ENCODE data around the gene SLC11A2.
A peak's percentile ranks its signal among the peaks of the same experiment; 100 is the strongest.

DNA sequence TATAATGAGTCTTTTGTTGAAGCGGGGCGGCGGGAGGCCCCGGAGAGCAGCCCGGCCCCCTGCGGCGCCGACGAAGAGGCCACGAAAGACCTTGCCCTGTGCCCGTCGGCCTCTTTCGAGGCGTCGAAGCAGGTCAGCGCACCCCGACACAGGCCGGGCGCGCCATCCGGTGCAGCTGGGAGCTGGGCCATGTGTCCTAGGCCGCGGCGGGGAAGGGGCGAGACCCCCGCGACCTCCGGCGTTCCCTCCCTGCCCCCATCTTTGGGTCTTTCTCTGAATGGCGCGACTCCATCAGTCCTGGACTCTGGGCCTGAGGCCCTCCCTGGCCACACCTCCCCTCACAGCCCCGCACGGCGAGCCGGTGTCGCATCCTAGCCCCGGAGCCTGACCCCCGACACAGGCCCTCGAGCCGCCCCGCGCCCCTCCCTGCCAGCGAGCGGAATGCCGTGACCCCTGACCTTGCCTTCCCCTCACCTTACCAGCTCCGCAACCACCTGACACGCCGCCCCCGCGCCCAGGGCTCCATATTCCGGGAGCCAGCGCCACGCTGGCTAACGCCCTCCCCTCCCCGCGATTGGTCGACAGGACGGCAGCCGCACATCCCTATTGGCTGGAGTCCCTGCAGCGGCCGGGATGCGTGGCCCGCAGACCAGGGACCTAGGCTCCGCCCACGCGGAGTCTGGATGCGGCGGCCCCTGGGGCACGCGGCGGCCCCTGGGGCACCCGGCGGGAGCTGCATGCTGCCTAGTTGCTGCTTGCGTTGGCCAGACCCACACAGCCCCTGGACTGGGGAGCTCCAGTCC lies at the start of gene SLC11A2:
- TF ChIP-seq POLR2A (IDR thresholded peaks at IDR 0.05), result peak; percentile 29 to 58
- TF ChIP-seq, protein P1, sequence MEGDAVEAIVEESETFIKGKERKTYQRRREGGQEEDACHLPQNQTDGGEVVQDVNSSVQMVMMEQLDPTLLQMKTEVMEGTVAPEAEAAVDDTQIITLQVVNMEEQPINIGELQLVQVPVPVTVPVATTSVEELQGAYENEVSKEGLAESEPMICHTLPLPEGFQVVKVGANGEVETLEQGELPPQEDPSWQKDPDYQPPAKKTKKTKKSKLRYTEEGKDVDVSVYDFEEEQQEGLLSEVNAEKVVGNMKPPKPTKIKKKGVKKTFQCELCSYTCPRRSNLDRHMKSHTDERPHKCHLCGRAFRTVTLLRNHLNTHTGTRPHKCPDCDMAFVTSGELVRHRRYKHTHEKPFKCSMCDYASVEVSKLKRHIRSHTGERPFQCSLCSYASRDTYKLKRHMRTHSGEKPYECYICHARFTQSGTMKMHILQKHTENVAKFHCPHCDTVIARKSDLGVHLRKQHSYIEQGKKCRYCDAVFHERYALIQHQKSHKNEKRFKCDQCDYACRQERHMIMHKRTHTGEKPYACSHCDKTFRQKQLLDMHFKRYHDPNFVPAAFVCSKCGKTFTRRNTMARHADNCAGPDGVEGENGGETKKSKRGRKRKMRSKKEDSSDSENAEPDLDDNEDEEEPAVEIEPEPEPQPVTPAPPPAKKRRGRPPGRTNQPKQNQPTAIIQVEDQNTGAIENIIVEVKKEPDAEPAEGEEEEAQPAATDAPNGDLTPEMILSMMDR (IDR thresholded peaks at IDR 0.05), result peak in 2 of 4 experiments; percentile 17

Measured in sigmoid colon (tissue), 3 donors.